HepG2 (cell line): ENCODE results near the gene ARMC3. TPM values are rescaled to one million over a fixed set of nuclear protein-coding genes. Genes with fewer than 3 reads are reported as not detected.

ENCODE experiments used
- ATAC-seq: fragments of 200-7000 bp; cut with Tn5 transposase; 3 replicates; pipeline ENCODE4 v1.9.1; 2020; ENCODE audit warnings: mild to moderate bottlenecking, moderate library complexity
- BruUV-seq: library from RNA; stranded (reverse); fragments of 400-500 nt; replicated peaks from 2 replicates; lab custom pipeline; 2021; lab: Mats Ljungman, UMichigan
- CTCF ChIA-PET: fragments of 300-600 bp; formaldehyde crosslinking; extraction: SDS; loops from one replicate; lab custom pipeline; 2021; ENCODE audit warnings: low total read pairs, inconsistent platforms, low intra/inter-chr PET ratio; lab: Yijun Ruan, JAX
- POLR2A ChIA-PET: fragments of 350-600 bp; sonication (Branson Sonifier 250); formaldehyde crosslinking; loops from one replicate; lab custom pipeline; 2020; ENCODE audit warnings: antibody characterized with exemption, inconsistent platforms; lab: Yijun Ruan, JAX
- DNase-seq: peaks from one replicate; pipeline ENCODE4 v3.0.0-alpha.2; 2015; ENCODE audit warnings: low spot score
- FAIRE-seq: peaks from 3 replicates; lab custom pipeline; 2011; peaks lifted over from hg19 to GRCh38; lab: Jason Lieb, UNC
- H2AFZ ChIP-seq: one replicate; pipeline ENCODE4 v1.6.1; 2011; ENCODE audit warnings: low read length, inconsistent platforms
- H3K27ac ChIP-seq: fragments of 300-600 bp; 3 replicates; pipeline ENCODE4 v1.8.0; 2011; ENCODE audit warnings: mixed run types, mild to moderate bottlenecking, mixed read lengths, low read length, inconsistent platforms; ENCODE audit not compliant: insufficient read depth; ENCODE audit errors: extremely low read length
- H3K27me3 ChIP-seq, 2 experiments: fragments of 200-600 bp in 1 of 2; 2 replicates in 1 of 2; 3 replicates in 1 of 2; pipeline versions ENCODE4 v1.6.0 to v1.8.0; 2011; ENCODE audit warnings: low read length in 2 of 2, mild to moderate bottlenecking in 2 of 2, moderate library complexity in 2 of 2, inconsistent platforms in 1 of 2; ENCODE audit not compliant: insufficient read depth in 2 of 2, control insufficient read depth in 1 of 2
- H3K36me3 ChIP-seq, 2 experiments: fragments of 200-600 bp in 1 of 2; replicated peaks in 1 of 2; 2 replicates in 1 of 2; 3 replicates in 1 of 2; pipeline versions ENCODE4 v1.5.1 to v1.8.0; 2011; ENCODE audit warnings: low read length in 2 of 2, inconsistent platforms in 1 of 2; ENCODE audit not compliant: insufficient read depth in 2 of 2, control insufficient read depth in 1 of 2
- H3K4me1 ChIP-seq: 2 replicates; pipeline ENCODE4 v1.5.1; 2012; ENCODE audit warnings: low read length, inconsistent platforms; ENCODE audit not compliant: insufficient read depth
- H3K4me2 ChIP-seq: 2 replicates; pipeline ENCODE4 v1.6.0; 2011; ENCODE audit warnings: low read depth, low read length, inconsistent platforms
- H3K4me3 ChIP-seq, 3 experiments: fragments of 200-600 bp in 1 of 3; sonication (generic), shearing (Covaris generic) in 1 of 3; replicated peaks in 1 of 3; 2 replicates each; pipeline ENCODE4 v1.5.1; 2011 to 2016; ENCODE audit warnings: low read length in 3 of 3, inconsistent platforms in 2 of 3, low read depth in 2 of 3, mild to moderate bottlenecking in 2 of 3, control low read depth in 1 of 3, mixed read lengths in 1 of 3; ENCODE audit not compliant: insufficient read depth in 1 of 3
- H3K79me2 ChIP-seq: one replicate; pipeline ENCODE4 v1.6.1; 2011; ENCODE audit warnings: low read length, inconsistent platforms; ENCODE audit not compliant: insufficient read depth
- H3K9ac ChIP-seq: 2 replicates; pipeline ENCODE4 v1.6.0; 2011; ENCODE audit warnings: mild to moderate bottlenecking, low read depth, low read length, inconsistent platforms; ENCODE audit not compliant: insufficient read depth
- H3K9me3 ChIP-seq: 2 replicates; pipeline ENCODE4 v1.5.1; 2012; ENCODE audit warnings: mild to moderate bottlenecking, low read length
- H4K20me1 ChIP-seq: 2 replicates; pipeline ENCODE4 v1.6.0; 2011; ENCODE audit warnings: inconsistent platforms, mild to moderate bottlenecking, low read length, moderate library complexity; ENCODE audit not compliant: insufficient read depth
- SNAPC4 ChIP-seq: sonication (generic); formaldehyde crosslinking; IDR thresholded peaks from 2 replicates; pipeline ENCODE4 v1.4.0; 2020; ENCODE audit warnings: mild to moderate bottlenecking, missing genetic modification reagents
- ZFAT ChIP-seq: sonication (generic); formaldehyde crosslinking; conservative IDR thresholded peaks from 2 replicates; pipeline ENCODE4 v1.8.1; 2023; ENCODE audit warnings: missing genetic modification reagents, inconsistent platforms
- ZNF557 ChIP-seq: sonication (generic); formaldehyde crosslinking; IDR thresholded peaks from 2 replicates; pipeline ENCODE4 v1.4.0; 2020; ENCODE audit warnings: missing genetic modification reagents
- ZNF660 ChIP-seq: sonication (generic); formaldehyde crosslinking; IDR thresholded peaks from 2 replicates; pipeline ENCODE4 v1.5.1; 2020; ENCODE audit warnings: mild to moderate bottlenecking, low read depth, missing genetic modification reagents, borderline replicate concordance
- WGBS: methylation state at CpG from one replicate; pipeline ENCODE4 v1.1.6; 2017; ENCODE audit warnings: low lambda C conversion rate; 5-methylcytosine and 5-hydroxymethylcytosine counted together
- in situ Hi-C: cut with HindIII; loops from 2 replicates; pipeline ENCODE4 v1.10.0; 2017; ENCODE audit warnings: low pct_unique_long_range_greater_than_20kb; ENCODE audit not compliant: extremely low pct_ligation_motif_present
- intact Hi-C: fragments of 100-400 bp; cut with micrococcal nuclease; formaldehyde crosslinking; loops from one replicate; pipeline ENCODE4 v1.10.0; 2022; ENCODE audit not compliant: unreplicated experiment
- polyA plus RNA-seq, 8 experiments: library from polyadenylated mRNA; depleted of rRNA in 3 of 8; stranded (reverse) in 7 of 8; unstranded in 1 of 8; fragments of >200 nt; fragmentation: Illumina TruSeq in 4 of 8; extraction: Trizol in 4 of 8; gene quantifications; 2 replicates each; pipeline versions ENCODE4 v1.2.1 to v1.2.3, GENCODE V29; 2011 to 2016; ENCODE audit warnings: low read depth in 4 of 8, missing spikeins in 1 of 8, mixed read lengths in 1 of 8; ENCODE audit not compliant: insufficient read depth in 1 of 8
- total RNA-seq, 5 experiments: library from RNA; depleted of rRNA; stranded (reverse); fragments of >200 nt; fragmentation: Illumina TruSeq; extraction: Trizol; gene quantifications; 2 replicates each; pipeline ENCODE4 v1.2.3, GENCODE V29; 2016; ENCODE audit warnings: low read depth in 1 of 5

ARMC3 gene
- total and polyA plus RNA-seq, 2 of the 13 experiments (the other 11 are each of a cell fraction or from before 2014, with no cell fraction given): not detected

- Histone ChIP-seq H3K9ac (no peak overlapping the region), H3K27ac (no peak overlapping the region), H3K36me3 (no peaks in the 10 kb centered on the region), H3K79me2 (no peaks in the 10 kb centered on the region), H3K4me3 (no peak overlapping the region), H2AFZ (no peak overlapping the region), H3K4me2 (no peak overlapping the region), H3K4me1 (no peaks in the 10 kb centered on the region), H3K9me3 (no peaks in the 10 kb centered on the region), H4K20me1 (no peaks in the 10 kb centered on the region), H3K27me3 (0 out of 5 replicates have a peak, but pooled peaks cover 0 to 9% of the 10 kb centered on the region in 2 experiments)
- CTCF ChIA-PET: no interaction called here
- no peak for FAIRE-seq
- no peak for ATAC-seq
- 33% methylated on average over 3 of the region's 3 CpGs for WGBS
- DNase-seq: no peak
- intact Hi-C loops (no loop called here), in situ Hi-C loops (no loop called here)
- TF ChIP-seq ZNF557 (no peak), ZFAT (CRISPR knock-in tag) (no peak), SNAPC4 (CRISPR knock-in tag) (no peak), ZNF660 (CRISPR knock-in tag) (no peak)
- POLR2A ChIA-PET: no interaction called here
- BruUV-seq: no TSS peak
Measured at GRCh38 chr10:22934726-22935125, 6.9 kb downstream of the ARMC3 start.
